Measurements from ENCODE around the gene ENTR1.

Gene ENTR1

DNA sequence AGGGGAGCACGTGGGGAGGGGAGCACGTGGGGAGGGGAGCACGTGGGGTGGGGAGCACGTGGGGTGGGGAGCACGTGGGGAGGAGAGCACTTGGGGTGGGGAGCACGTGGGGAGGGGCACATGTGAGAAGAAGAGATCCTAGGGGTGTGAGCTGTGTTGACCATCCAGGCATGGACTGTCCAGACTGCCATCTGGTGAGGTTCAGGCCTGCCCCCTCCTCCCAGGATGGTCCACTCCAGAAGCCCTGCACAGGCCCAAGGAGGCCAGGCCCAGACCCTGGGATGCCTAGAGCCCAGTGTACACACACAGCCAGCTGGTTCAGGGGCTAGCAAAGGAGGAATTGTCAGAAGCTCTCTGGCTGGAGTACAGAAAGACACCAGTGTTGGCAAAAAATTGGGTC lies 12.8 kb downstream of the ENTR1 start:
- DNase-seq (ENCODE audit: low read depth in 2 of 2) = no peak

DNA sequence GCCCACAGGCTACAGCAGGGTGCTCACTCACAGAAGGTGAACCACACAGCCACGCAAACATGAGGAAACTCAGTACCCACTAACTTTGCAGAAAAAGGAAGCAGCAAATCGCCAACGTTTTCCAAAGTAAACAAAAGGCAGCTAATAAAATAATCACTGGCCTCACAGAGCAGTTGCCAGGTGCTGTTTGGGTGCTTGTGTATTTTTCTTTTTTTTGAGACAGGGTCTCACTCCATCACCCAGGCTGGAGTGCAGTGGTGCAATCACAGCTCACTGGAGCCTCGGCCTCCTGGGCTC lies 14.2 kb downstream of the ENTR1 start:
- DNase-seq (ENCODE audit: low read depth in 2 of 2) = no peak

DNA sequence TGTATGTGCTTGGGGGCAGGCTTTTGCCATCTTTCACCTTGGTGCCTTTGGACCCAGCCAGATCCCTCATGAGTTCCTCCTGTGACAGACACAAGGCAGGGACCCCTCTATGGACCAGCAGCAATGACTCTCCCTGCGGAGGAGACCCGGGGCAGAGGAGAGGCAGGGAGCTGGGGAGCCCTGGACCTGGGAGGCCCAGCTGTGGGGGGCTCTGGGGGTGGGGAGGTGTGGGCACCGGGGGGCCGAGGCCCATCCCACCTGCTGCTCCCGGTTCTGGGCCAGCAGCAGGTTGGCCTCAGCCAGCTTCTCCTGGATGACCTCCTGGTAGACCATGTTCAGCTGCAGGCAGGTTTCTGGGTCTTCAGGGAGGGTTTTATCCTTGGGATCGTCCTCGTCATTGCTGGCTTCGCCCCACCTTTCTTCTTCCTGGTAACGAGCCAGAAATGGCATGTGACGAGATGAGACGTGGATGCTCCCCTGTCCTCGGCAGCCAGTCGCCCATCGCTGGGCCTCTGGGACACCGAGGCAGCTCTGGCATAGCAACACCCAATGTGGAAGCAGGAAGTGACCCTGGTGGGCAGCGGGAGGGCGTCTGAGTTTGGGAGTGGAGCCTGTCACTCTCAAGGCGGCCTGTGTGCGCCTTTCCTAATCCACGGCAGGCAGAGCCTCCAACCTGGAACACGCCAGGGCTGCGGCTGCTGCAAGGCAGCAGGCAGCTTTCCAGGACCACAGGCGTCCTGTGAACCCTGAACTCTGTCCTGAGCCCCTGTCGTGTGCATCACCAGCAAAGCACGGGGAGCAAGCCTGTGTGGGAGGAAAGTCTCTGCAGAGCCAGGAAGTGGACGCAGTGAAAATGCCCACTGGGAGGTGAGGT lies 14.8 kb downstream of the ENTR1 start:
- no peak for DNase-seq (ENCODE audit: low read depth in 2 of 2)

DNA sequence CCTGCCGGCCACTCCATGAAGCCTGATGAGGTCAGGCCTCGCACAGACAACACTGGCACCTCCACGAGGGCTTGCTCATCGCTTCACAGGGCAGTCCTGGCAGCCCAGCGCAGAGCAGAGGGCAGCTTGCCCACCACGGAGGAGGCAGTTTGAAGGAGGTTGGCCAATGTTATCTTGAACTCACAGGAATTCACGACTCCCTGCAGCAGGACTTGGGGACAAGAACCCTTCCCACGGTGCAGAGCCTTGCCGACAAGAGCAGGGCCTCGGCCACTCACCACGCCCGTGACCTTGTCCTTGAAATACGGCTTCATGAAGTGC lies 15.4 kb downstream of the ENTR1 start:
- DNase-seq (ENCODE audit: low read depth in 2 of 2) = no peak

DNA sequence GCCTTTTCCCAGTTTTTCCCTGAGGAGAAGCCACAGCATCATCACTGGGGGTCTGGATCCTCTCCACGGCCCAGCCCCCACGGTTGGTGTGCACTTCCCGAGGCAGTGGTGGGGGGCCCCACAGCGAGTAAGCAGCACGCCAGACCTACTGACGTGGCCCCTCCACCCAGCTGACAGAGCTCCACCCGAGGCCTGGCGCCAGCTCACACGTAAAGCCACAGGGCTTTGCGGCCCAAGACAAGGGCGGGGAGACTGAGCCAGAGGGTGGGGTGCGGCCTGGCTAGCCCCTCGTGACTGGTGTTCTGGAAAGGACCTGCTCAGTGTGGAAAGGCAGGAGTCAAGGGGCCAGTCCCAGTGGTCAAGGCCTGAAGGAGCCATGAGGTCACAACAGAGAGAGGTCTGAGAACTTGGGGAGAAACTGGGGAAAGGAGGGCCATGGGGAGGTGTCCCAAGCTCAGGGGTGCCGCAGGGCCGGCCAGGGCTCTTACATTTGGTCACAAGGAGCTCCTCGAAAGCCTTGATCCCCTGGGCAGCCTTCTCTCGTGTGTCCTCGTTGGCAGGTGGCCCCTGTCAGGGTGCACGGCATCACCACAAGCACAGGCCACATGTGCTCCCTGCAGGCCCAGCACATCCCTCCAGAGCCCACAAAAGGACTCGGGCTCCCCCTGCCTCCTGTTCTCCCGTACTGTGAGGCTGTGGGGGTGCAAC lies 15.9 kb downstream of the ENTR1 start:
- no peak for DNase-seq (ENCODE audit: low read depth in 2 of 2)

DNA sequence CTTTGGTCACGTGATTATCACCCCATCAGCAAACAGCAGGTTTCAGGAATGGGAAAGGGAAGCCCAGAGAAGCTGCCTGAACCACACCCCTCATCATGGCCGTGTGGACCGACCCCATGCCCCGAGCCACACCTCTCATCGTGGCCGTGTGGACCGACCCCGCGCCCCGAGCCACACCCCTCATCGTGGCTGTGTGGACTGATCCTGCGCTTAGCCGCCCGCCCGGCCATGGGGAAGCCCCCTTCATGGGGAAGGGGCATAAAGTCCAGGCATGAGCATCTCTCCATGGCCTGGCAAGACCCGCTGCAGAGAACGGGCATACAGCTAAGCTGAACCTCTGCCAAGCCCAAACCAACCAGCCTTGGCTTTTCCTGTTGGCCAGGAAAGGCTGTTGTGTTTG lies 16.9 kb downstream of the ENTR1 start:
- DNase-seq (ENCODE audit: low read depth in 2 of 2) = no peak

DNA sequence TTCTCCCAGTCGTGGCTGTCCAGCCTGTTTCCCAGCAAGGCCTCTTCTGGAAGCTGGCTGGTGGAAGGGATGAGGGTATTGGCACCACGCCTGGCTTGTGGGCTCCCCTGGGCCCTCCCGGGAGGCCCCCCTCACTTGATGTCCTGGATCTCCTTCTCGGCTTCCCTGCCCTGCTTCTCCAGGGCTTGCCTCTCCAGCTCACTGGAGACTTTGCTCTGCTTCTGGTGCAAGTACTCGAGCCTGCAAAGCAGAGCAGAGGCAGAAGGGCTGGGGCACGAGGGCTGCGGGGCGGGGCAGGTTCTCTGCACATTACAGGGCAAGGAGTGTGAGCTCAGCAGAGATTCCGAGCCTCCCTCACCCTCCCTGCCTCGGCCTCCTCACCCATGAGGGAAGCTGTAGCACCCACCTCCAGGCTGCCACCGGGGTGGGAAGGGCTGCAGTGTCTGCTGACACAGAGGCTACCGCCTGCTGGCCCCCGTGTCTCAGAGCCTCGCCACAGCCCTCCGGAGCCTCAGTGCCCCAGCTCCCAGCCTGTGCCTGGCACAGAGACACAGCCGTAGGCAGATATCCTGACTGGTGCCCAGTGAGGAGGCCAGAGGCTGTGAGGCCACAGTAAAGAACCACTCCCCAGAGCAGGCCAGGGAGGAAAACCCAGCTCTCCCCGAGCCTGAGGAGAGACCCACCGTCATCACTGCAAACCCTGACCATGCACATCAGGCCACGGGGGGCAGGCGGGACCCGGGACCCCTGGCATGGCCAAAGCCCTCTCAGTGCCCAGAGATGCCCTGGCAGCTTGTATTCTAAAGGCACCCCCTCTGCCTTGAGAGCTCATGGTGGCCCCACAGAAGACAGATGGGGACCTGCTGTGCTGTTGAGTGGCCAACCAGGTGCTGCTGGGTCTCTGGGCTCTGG lies 17.6 kb downstream of the ENTR1 start:
- no peak for DNase-seq (ENCODE audit: low read depth in 2 of 2)

DNA sequence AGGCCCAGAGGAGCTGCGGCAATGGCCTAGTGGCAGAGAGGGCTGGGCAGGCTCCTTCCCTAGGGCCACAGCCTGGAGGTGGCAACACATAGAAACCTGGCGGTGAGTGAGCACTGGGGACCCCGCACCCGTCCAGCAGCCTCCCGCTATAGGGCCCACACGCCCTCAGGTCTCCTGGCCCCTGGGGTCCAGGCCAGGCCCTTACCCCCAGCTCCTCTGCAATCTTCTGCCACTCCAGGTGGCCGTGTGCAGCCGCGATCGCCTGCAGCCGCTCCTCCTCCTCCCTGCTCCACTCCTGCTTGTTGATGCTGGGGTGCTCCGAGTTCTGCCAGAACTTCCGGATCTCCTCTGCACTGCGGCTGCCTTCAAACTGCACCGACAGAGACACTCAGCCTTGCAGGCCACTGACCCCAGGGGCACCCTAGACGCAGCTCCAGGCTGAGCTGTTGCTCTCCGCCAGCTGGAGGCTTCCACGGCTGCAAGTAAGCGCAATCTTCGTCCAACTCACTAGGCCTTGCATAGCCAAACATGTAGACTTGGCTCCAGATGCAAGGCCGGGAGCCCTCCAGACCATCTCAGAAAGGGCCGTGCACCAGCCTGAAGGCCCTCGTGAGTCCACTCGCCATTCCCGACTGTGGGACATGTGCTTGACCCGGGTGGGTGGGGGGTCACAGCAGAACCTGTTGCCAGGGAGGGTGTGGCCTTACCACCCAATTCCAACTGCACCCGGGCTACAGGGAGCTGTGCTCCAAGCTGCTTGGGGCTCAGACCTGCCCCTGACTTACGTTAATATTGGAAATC lies 18.5 kb downstream of the ENTR1 start:
- DNase-seq (ENCODE audit: low read depth in 2 of 2) = no peak

DNA sequence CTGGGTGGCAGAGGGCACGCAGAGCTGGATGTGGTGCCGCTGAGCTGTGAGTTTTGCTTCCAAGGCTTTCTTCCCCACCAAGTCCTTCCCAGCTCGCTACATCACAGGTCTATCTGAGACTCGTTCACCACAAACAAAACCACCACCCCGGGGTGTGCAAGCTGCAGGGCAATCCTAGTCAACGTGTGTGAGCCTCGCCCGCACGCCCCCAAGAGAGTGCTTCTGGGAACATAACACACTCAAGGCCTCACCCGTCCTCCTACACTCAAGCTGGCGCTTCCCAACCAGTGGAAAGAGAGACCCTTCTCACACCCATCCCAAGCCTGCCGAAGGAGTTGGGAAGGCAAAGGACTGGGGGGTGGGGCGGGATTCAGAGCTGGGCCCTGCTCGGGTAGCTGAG lies 21.0 kb downstream of the ENTR1 start:
- DNase-seq (ENCODE audit: low read depth in 2 of 2) = no peak

DNA sequence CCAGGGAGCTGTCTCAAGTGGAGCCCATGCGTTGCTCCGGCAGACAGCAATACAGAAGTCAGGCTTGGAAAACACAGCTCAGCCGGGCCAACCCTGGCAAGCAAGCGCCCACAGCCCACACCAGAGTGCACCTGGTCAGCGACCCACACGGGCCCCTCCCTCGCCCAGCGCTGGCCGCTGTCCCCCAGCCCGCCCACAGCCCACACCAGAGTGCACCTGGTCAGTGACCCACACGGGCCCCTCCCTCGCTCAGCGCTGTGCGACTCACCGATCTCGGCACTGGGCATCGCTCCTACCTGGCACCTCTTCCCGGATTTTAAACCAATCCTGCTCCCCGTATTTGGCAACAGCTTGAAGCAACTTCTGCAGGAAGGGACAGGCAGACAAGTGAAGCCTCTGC lies 23.2 kb downstream of the ENTR1 start:
- no peak for DNase-seq (ENCODE audit: low read depth in 2 of 2)

DNA sequence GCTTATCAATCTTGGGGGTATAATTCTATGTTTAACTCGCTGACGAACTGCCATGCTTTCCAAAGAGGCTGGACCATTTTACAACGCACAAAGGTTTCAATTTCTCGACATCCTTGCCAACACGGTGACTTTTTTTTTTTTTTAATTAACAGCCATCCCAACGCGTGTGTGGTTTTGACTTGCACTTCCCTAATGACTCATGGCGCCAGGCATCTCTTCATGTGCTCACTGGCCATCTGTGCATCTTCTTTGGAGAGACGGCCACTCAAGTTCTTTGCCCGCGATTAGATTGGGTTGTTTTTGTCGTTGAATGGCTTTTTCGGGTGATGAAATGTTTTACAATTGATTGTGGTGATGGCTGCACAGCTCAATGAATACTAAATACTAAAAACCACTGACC lies 24.4 kb downstream of the ENTR1 start:
- no peak for DNase-seq (ENCODE audit: low read depth in 2 of 2)

DNA sequence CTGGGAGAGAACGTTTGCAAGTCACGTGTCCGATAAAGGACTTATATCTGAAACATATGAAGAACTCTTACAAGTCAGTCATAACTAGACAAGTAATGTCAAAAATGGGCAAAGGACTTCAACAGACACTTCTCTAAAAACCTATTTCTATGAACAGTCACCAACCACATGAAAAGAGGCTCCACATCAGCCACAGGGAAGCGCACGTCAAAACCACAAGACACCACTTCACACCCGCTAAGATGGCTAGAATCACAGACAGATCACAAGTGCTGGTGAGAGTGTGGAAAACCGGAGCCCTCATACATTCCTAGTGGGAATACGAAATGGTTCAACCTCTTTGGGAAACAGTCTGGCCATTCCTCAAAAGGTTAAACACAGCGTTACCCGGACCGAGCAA lies 25.4 kb downstream of the ENTR1 start:
- no peak for DNase-seq (ENCODE audit: low read depth in 2 of 2)

DNA sequence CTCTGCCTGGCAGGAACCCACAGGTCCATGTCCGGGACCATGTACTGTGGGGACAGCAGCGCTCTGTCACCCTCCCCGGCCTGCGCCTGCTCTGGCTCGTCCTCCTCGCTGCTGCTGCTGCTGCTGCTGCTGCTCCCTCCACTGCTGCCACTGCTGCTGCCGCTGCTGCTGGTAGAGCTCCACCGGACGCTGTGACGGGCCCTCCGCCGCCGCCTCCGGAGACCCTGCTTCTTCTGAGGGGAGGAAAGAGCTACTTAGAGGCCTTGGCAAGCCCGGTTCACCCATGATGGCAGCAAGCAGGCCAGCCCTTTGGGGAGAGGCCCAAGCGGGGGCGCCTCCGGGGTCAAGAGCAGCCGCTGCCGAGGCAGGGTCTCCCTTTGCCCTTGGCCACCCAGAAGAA lies 27.0 kb downstream of the ENTR1 start:
- DNase-seq (ENCODE audit: low read depth in 2 of 2) = no peak

DNA sequence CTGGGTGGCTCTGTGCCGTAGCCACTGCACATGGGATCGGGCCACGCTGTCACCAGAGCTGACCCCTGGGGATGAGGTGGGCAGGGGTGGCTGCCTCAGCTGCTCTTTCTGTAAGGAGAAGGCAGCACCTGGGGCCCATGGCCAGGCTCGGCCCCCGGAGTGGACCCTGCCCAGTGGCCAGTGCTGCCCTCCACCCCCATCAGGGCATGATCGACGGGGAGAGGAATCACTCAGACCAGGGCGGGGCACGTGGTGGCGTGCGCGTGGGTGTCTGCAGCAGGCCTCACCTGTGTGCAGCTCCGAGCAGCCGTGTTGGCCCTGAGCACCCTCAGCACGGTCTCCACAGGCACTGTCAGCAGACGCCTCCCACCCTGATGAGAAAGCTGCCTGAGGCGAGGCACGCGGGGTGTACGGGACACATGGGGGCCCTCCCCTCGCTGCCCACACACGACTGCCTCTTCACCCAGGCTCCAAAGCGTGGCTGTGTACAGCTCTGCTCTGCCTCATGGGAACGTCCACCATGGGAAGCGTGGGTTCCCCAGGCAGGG lies 28.4 kb downstream of the ENTR1 start:
- DNase-seq (ENCODE audit: low read depth in 2 of 2) = no peak

DNA sequence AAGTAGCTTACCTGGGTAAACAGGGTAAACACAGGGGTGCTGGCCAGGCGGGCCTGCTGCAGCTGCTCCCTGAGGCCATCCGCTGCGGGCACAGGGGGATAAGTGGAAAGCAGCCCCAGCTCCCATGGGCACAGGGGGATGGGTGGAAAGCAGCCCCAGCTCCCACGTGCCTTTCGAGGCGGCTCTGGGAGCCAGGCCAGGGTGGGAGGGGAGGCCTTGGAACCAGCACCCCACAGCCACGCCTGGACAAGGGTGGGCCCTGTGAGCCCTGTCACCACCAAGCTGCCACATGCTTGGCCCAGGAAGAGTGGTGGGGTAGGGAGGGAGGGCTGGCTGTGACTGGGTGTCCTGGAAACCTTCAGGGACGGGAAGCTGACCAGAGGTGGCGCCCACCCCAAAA lies 29.1 kb downstream of the ENTR1 start:
- no peak for DNase-seq (ENCODE audit: low read depth in 2 of 2)

DNA sequence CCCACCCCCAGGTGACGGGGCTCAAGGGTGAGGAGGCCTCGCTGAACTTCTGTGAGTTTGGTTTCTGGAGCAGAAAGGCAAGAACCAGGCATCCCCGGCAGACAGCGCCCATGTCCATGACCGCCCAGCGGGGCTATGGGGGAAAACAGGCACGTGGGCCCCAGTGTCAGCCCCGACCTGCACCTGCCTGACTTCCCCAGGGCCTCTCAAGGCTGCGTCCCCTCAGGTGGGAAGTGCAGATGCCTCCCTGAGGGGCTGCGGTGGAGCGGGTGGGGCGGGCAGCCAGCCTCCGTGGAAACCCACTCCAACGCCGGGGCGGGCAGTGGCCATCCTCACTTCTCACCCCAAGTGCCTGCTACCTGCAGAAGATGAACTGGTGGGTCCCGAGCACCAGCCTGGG lies 30.0 kb downstream of the ENTR1 start:
- no peak for DNase-seq (ENCODE audit: low read depth in 2 of 2)

DNA sequence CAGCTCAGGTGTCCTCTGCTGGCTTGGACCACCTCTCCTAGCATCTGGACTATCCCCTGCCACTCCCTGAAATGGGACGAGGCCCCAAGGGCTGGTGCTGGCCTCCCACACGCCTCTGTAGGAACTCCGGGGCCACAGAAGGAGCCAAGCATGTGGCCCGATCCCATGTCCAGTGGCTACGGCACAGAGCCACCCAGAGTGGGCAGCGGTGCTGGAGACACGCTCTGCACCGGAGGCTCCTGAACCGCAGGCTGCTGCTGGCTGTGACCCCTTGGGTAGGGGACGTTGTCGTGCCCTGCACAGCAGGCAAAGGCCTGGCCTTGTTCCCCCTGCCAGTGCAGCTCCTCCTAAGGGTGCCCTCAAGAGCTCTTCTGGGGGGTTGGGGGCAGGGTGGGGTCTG lies 30.5 kb downstream of the ENTR1 start:
- DNase-seq (ENCODE audit: low read depth in 2 of 2) = no peak

DNA sequence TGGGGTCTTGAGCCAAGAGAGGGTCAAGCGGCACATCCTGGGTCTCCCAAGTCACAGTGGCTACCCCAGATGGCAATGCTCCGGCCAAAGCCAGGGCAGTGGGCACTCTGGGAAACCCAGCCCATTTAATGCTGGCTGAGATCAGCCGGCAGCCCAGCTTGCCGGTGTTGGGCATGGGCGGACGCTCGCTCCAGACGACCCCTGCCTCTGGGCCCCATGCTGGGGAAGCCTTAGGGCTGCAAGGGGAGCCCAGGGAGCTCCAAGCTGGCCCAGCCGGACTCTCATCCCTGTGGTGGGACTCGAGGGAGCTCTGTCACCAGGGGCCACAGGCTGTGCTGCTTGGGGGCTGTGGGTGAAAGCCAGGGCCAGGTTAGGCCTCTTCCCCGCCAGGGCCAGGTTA lies 31.0 kb downstream of the ENTR1 start:
- no peak for DNase-seq (ENCODE audit: low read depth in 2 of 2)

DNA sequence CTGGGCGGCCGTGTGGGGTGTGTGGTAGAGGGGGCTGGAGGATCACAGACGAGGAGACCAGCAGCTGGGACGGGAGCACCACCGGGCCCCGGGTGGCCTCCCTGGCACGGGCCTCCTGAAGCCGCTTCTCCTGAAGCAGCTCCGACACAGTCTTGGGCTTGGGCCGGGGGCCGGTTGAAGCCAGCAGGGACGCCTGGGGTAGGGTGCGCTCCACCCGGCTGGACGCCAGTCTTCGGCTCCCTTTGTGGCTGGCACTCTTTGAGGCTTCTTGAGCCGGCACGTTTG lies 31.5 kb downstream of the ENTR1 start:
- DNase-seq (ENCODE audit: low read depth in 2 of 2) = no peak

DNA sequence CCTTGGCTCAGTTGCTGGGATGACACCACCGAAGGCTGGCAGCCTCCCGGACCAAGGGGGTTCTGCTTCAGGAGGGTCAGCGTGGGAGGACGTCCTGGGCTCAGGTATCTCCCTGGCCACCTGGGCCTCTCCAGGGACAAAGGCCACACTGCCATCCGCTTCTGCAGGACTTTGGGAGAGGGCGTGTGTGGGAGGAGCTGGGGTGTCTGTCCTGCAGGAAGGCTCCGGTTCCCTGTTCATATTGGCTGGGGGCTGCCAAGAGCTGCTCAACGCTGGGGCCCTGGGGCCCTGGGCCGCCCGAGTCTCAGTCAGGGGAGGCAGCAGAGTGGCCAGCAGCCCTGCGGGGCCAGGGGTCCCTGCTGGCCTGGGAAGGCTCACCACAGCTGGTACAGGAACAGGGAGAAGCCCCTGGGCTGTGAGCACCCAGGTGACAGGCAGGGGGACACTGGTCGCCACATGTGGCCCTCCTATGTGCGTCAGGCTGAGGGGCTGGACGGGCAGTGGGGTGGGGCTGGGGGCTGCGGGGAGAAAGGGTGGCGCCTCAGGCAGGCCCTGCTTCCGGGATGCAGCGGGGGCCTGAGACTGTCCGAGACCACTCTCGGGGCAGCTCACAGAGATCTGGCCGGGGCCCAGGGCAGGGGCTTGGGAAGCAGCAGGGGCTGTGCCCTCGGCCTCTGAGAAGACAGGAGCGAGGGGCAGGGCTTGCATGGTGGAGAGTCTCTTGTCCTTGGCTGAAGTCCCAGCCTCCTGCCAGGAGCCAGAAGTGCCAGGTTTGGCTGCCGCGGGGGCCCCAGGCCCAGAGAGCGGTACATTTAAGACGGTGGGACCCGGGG lies 32.0 kb downstream of the ENTR1 start:
- no peak for DNase-seq (ENCODE audit: low read depth in 2 of 2)

Measured in stimulated activated CD4-positive, alpha-beta T cell treated with anti-CD3 and anti-CD28 coated beads, Interleukin-12 subunit alpha, Interleukin-12 subunit beta, amount 100 ng/mL, for 24 hours (primary cell).